ENCODE results near the gene PROSER3. TPM values are rescaled to one million over a fixed set of nuclear protein-coding genes. Genes with fewer than 3 reads are reported as not detected.
A peak's percentile ranks its signal among the peaks of the same experiment; 100 is the strongest.

The PROSER3 gene
- total RNA-seq, 3 donors from 2014 or later (not counting 1 experiment from before 2014, with no cell fraction given), result 33.1 to 40.2 (median 35.9) TPM

GRCh38 chr19:35712567-35713505 is 45.1 kb upstream of the PROSER3 start:
- peaks cover 41% of the 10 kb centered on the region for H3K4me1 ChIP-seq (ENCODE audit: control insufficient read depth, insufficient read depth, low read length)
- no peak overlapping the region for H3K4me3 ChIP-seq (ENCODE audit: low read length)
- Mint-ChIP-seq H3K27me3 (ENCODE audit: low read depth in 2 of 2) (no peaks in the 10 kb centered on the region), H3K27ac (peak overlapping the region in 1 of 2 donors; percentile 66), H3K36me3 (no peaks in the 10 kb centered on the region), H3K4me3 (peak overlapping the region; percentile 50), H3K4me1 (peaks cover 10 to 26% of the 10 kb centered on the region in 2 donors), H3K9me3 (no peaks in the 10 kb centered on the region)
- intact Hi-C loops (cut with micrococcal nuclease), result no loop called here
- no peaks in the 10 kb centered on the region for H3K36me3 ChIP-seq (ENCODE audit: control insufficient read depth, insufficient read depth, low read length)
- no peaks in the 10 kb centered on the region for H3K27me3 ChIP-seq (ENCODE audit: control insufficient read depth, insufficient read depth, low read length)
- DNase-seq (peak in 1 of 2 donors; percentile 78), ATAC-seq (no peak)
- H3K9me3 ChIP-seq (ENCODE audit: control insufficient read depth, insufficient read depth, low read length), result no peaks in the 10 kb centered on the region
- TF ChIP-seq, protein P1, sequence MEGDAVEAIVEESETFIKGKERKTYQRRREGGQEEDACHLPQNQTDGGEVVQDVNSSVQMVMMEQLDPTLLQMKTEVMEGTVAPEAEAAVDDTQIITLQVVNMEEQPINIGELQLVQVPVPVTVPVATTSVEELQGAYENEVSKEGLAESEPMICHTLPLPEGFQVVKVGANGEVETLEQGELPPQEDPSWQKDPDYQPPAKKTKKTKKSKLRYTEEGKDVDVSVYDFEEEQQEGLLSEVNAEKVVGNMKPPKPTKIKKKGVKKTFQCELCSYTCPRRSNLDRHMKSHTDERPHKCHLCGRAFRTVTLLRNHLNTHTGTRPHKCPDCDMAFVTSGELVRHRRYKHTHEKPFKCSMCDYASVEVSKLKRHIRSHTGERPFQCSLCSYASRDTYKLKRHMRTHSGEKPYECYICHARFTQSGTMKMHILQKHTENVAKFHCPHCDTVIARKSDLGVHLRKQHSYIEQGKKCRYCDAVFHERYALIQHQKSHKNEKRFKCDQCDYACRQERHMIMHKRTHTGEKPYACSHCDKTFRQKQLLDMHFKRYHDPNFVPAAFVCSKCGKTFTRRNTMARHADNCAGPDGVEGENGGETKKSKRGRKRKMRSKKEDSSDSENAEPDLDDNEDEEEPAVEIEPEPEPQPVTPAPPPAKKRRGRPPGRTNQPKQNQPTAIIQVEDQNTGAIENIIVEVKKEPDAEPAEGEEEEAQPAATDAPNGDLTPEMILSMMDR (IDR thresholded peaks at IDR 0.05), result no peak
- H3K27ac ChIP-seq (ENCODE audit: low read length), result peak overlapping the region; percentile 64
- 61% methylated on average over 11 of the region's 11 CpGs for WGBS (ENCODE audit: insufficient coverage)

- Mint-ChIP-seq H3K4me1 (peaks cover 10 to 28% of the 10 kb centered on the region in 2 donors), H3K9me3 (no peaks in the 10 kb centered on the region), H3K27me3 (ENCODE audit: low read depth in 2 of 2) (no peaks in the 10 kb centered on the region), H3K36me3 (no peaks in the 10 kb centered on the region), H3K27ac (no peak overlapping the region), H3K4me3 (no peak overlapping the region)
- intact Hi-C loops (cut with micrococcal nuclease), result no loop called here
- no peaks in the 10 kb centered on the region for H3K27me3 ChIP-seq (ENCODE audit: control insufficient read depth, insufficient read depth, low read length)
- H3K27ac ChIP-seq (ENCODE audit: low read length), result peak overlapping the region; percentile 18
- peaks cover 42% of the 10 kb centered on the region for H3K4me1 ChIP-seq (ENCODE audit: control insufficient read depth, insufficient read depth, low read length)
- ATAC-seq (no peak), DNase-seq (peak in 1 of 2 donors; percentile 51)
- TF ChIP-seq, protein P1 (IDR thresholded peaks at IDR 0.05), result no peak
- 58% methylated on average over 1 of the region's 2 CpGs for WGBS (ENCODE audit: insufficient coverage)
- H3K9me3 ChIP-seq (ENCODE audit: control insufficient read depth, insufficient read depth, low read length), result no peaks in the 10 kb centered on the region
- no peaks in the 10 kb centered on the region for H3K36me3 ChIP-seq (ENCODE audit: control insufficient read depth, insufficient read depth, low read length)
- H3K4me3 ChIP-seq (ENCODE audit: low read length), result peak overlapping the region; percentile 9
Observed at GRCh38 chr19:35713506-35713850, 44.5 kb upstream of the PROSER3 start.

GRCh38 chr19:35713904-35714495 is 44.0 kb upstream of the PROSER3 start:
- Mint-ChIP-seq H3K36me3 (no peaks in the 10 kb centered on the region), H3K4me1 (peaks cover 10 to 33% of the 10 kb centered on the region in 2 donors), H3K4me3 (no peak overlapping the region), H3K27ac (no peak overlapping the region), H3K9me3 (no peaks in the 10 kb centered on the region), H3K27me3 (ENCODE audit: low read depth in 2 of 2) (no peaks in the 10 kb centered on the region)
- ATAC-seq (no peak), DNase-seq (peak in 1 of 2 donors; percentile 41)
- 81% methylated on average over 12 of the region's 12 CpGs for WGBS (ENCODE audit: insufficient coverage)
- H3K9me3 ChIP-seq (ENCODE audit: control insufficient read depth, insufficient read depth, low read length), result no peaks in the 10 kb centered on the region
- peak overlapping the region; percentile 35 for H3K27ac ChIP-seq (ENCODE audit: low read length)
- TF ChIP-seq, protein P1 (IDR thresholded peaks at IDR 0.05), result no peak
- peak overlapping the region; percentile 9 for H3K4me3 ChIP-seq (ENCODE audit: low read length)
- H3K4me1 ChIP-seq (ENCODE audit: control insufficient read depth, insufficient read depth, low read length), result peaks cover 48% of the 10 kb centered on the region
- no peaks in the 10 kb centered on the region for H3K27me3 ChIP-seq (ENCODE audit: control insufficient read depth, insufficient read depth, low read length)
- intact Hi-C loops (cut with micrococcal nuclease), result no loop called here
- no peaks in the 10 kb centered on the region for H3K36me3 ChIP-seq (ENCODE audit: control insufficient read depth, insufficient read depth, low read length)

Measured in natural killer cell (primary cell).